ENCODE results near the gene IGSF23. TPM values are rescaled to one million over a fixed set of nuclear protein-coding genes. Genes with fewer than 3 reads are reported as not detected.
"Not testable (repeated sequence)": the region's sequence is repeated elsewhere in the genome, so short reads cannot be mapped to it uniquely, and the experiment has no call there.

The IGSF23 gene
- total RNA-seq, 1 experiment from 2014 or later, result not detected

DNA sequence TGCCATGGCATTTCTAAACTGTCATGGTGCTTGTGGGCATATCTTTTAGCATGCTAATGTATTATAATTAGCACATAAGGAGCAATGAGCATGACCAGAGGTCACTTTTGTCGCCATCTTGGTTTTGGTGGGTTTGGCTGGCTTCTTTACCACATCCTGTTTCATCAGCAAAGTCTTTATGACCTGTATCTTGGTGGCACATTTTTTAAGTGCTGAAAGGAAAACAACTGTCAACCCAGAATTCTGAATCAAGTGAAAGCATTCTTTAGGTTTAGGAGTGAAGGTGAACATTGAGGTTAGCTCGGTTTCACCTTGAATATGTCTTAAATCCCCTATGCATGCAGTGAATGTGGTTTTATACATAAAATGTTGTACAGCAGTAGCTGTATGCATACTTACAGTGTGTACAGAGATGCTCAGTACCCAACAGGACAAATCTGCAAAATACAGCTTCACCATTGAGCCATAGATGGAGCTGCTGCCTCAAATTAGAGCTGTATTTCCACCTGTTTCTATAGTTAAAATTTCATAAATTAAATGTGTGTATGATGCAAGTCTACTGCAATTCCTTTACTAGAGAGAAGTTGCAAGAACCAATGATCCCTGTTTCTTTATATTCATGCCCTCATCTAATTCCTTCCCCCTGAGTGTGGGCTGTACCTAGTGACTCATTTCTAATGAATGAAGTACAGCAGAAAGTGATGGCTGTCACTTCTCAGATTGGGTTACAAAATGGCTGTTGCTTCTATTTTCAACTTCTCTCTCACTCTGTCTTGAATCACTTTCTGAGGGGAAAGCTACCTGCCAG, 25.2 kb upstream of the IGSF23 start:
- peak; percentile 78 for DNase-seq (ENCODE audit: low read depth)

DNA sequence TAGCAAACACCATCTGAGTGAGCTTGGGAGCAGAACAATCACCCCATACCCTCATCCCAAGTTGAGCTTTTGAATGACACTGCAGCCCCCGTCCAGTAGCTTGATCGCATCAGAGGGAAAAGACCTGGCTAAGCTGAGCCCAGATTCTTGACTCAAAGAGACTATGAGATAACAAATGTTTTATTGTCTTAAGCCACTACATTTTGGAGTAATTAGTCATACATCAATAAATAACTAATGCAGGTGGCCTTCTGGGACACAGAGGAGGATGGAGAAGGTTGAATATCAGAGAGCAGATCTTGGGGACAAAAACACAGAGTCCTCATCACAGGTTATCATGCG, 24.6 kb upstream of the IGSF23 start:
- DNase-seq (ENCODE audit: low read depth), result no peak

DNA sequence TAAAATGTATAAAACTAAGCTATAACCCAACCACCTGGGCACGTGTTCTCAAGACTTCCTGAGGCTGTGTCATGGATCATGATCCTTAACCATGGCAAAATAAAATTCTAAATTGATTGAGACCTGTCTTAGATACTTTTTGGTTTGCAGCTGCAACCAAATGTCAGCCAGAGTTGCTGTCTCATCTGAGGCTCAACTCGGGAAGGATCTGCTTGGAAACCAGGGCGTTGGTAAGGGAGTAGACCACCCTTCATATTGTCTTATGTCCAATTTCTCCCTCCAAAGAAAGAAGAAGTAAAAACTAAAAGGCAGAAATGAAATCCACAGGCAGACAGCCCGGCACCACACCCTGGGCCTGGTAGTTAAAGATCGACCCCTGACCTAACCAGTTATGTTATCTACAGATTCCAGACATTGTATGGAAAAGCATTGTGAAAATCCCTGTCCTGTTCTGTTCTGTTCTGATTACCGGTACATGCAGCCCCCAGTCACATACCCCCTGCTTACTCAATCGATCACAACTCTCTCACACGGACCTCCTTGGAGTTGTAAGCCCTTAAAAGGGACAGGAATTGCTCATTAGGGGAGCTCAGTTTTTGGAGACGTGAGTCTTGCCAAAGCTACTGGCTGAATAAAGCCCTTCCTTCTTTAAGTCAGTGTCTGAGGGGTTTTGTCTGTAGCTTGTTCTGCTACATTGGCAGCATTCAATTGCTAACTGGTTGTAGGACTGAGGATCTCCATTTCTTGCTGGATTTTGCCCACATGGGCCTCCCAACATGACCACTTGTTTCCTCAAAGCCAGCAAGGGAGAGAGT, 22.9 kb upstream of the IGSF23 start:
- DNase-seq (ENCODE audit: low read depth), result no peak

DNA sequence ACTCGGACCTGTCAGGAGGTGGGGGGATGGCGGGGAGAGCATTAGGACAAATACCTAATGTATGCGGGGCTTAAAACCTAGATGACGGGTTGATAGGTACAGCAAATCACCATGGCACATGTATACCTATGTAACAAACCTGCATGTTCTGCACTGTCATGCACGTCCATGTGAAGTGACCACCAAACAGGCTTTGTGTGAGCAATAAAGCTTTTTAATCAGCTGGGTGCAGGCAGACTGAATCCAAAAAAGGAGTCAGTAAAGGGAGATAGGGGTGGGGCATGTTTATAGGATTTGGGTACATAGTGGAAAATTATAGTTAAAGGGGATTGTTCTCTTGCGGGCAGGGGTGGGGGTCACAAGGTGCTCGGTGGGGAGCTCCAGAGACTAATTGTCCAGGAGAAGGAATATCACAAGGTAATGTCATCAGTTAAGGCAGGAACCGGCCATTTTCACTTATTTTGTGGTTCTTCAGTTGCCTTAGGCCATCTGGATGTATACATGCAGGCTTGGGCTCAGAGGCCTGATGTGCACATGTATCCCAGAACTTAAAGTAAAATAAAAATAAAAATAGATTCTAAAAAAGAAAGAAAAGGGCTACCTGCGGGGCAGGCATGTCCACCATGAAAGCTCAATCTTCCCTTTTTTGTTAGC, 21.9 kb upstream of the IGSF23 start:
- not testable (repeated sequence) for DNase-seq (ENCODE audit: low read depth)

DNA sequence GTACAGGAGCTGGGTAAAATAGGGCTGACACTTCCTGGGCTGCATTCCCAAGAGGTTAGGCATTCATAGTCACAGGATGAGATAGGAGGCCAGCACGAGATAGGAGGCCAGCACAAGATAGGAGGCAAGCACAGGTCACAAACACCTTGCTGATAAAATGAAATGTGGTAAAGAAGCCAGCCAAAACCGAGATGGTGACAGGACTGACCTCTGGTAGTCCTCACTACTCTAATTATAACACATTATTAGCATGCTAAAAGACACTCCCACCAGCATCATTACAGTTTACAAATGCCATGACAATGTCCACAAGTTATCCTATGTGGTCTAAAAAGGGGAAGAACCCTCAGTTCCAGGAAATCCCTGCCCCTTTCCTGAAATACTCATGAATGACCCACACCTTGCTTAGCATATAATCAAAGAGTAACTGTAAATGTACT, 20.9 kb upstream of the IGSF23 start:
- DNase-seq (ENCODE audit: low read depth), result no peak

DNA sequence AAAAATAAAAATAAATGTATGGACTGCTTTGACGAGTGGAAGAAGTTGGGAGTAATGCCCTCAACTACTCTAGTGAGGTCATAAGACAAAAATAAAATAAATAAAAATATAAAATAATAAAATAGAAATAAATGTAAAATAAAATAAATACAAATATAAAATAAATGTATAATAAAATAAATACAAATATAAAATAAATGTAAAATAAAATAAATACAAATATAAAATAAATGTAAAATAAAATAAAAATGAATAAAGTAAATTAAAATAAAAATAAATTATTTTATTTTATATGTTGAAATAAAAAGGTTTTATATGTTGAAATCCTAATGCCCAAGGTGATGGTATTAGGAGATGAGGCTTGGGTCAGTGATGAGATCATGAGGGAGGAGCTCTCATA, 20.1 kb upstream of the IGSF23 start:
- no peak for DNase-seq (ENCODE audit: low read depth)

DNA sequence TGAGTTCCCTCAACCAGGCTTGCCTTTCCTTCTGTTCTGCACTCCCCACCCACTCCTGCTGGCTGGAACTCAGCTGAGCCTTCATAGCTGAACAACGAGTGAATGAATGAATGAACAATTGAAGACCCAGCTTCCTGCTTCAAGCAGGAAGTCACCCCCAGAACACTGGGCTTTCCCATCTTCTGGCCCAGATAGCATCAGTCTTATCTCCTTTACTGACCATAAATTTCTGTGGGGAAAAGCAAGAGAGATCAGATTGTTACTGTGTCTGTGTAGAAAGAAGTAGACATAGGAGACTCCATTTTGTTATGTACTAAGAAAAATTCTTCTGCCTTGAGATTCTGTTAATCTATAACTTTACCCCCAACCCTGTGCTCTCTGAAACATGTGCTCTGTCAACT, 19.5 kb upstream of the IGSF23 start:
- DNase-seq (ENCODE audit: low read depth), result not testable (repeated sequence)

DNA sequence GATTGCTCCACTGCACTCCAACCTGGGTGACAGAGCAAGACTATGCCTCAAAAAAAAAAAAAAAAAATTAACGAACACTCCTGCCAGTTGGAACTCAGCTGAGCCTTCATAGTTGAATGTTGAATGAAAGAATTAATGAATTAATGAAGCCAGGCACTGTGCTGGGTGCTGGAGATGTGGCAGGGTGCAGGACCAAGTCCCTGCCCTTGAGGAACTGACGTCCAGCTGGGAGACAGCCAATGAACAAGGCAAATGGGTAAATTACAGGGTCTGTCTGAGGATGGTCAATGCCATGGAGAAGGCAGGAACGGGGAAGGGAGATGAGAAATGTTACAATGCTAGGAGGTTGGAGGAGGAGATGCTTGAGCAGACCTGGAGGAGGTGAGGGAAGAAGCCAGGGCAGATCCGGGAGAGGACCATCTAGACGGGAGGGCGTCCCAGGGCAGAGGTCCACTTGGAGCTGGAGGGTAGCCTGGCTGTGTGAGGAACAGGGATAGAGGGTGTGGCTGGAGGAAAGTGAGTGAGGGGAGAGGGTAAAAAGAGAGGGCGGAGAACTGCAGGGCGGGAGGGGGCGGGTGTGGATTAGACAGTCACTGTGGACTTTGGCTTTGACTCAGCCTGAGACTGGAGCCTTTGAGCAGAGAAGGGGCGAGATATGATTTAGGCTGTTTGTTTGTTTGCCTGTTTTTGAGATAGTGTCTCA, 16.8 kb upstream of the IGSF23 start:
- DNase-seq (ENCODE audit: low read depth), result no peak

DNA sequence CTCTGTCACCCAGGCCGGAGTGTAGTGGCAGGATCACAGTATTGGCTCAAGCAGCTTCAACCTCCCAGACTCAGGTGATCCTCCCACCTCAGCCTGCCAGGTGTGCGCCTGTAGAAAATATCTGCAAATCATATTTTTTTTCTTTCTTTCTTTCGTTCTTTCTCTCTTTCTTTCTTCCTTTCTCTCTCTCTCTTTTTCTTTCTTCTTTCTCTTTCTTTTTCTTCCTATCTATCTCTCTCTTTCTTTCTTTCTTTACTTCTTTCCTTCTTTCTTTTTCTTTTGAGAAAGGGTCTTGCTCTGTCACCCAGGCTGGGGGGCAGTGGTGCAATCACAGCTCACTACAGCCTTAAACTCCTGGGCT, 16.3 kb upstream of the IGSF23 start:
- no peak for DNase-seq (ENCODE audit: low read depth)

DNA sequence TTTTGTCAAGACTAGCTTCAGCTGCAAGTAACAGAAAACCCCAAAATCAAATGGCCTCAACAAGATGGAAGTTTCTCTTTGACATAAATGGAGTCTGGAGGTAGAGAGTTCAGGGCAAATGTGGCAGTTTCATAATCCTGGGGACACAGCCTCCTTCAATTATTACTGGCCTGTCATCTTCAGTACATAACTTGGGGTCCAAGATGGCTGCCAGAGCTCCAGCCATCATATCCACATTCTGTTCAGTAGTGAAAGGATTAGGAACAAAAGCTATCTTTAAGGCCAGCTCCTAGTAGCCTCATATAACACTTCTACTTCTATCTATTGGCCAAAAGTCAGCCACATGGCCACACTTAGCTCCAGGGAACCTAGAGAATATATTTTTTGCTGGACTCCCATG, 15.0 kb upstream of the IGSF23 start:
- DNase-seq (ENCODE audit: low read depth), result no peak

DNA sequence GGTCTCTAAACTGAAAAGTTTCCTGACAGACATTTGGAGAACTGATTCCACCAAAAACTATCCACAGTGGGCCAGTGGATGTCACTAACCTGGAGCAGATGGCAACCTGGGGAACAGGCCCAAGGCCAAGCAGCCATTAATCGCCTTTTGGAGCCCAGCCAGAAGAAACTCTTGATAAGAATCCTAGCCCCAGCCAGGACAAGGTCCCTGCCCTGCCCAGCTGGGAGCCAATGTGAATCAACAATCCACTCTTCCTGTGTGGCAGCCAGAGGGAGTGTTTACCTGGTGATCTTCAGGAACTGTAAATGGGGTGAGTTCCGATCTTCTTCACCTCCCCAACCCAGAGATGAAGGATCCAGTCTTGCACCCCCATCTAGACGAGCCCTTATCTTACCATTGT, 14.5 kb upstream of the IGSF23 start:
- no peak for DNase-seq (ENCODE audit: low read depth)

DNA sequence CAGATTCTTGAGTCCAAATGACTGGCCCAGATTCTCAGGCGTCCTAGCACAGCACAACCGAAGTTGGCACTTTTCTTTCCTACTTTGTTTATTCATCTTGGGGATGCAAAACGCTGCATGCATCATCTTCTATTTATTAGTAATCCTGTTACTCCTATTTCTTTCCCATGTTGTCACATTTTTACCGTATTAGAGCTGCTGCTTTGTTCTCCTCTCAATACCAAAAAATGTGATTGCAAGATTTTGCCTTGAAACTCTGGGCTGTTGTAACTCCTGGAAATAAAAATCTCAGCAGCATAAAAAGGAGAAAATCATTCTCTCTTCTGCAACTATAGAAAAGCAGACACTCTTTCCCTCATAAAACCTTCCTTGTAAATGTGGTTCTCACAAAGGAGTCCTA, 12.9 kb upstream of the IGSF23 start:
- no peak for DNase-seq (ENCODE audit: low read depth)

DNA sequence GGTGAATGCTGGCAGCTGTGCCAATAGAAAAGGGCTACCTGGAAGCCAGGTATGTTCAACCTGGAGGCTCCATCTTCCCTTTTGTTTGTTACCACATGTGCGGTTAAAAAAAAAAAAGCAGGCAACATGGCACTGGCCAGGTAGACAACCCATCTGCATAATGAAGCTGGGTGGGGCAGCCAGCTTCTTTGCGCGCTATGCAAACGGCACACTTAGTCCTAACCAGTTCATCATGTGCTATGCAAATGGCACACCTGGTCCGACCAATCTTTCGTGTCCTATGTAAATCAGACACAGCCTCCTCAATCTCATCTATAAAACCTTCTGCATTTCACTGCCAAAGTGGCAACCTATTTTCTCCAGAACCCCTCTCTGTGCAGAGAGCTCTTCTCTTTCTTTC, 11.3 kb upstream of the IGSF23 start:
- no peak for DNase-seq (ENCODE audit: low read depth)

DNA sequence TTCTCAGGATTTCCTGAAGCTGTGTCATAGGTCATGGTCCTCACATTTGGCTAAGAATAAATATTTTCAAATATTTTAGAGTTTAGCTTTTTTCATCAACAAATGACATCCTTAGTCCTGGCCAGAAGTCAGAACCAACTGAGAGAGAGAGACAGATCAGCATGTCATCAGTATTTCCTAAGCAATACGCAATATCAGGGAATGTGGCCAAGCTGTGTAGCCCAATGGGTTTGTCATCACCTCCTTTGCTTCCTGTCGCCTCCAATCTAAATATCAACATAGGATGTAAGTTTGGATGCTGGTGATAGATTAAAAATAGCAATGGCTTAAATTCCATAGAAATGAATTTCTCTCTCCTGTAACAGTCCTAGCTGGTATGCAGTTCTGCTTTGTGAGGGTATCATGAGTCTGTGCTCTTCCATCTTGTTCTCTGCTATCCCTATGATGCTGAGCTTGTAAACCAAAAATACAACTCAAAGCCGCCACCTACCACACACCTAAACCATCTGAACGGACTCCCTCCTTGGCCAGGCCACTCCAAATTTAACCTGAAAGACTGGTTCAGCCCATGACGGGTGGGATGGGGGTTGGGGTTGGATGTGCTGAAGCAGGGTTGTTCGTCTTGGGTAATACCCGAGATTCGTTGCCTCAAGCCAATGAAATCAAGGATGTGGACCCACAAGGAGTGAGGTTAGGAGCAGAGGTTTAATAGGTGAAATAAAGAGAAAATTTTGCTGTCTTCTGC, 10.0 kb upstream of the IGSF23 start:
- DNase-seq (ENCODE audit: low read depth), result peak; percentile 54

DNA sequence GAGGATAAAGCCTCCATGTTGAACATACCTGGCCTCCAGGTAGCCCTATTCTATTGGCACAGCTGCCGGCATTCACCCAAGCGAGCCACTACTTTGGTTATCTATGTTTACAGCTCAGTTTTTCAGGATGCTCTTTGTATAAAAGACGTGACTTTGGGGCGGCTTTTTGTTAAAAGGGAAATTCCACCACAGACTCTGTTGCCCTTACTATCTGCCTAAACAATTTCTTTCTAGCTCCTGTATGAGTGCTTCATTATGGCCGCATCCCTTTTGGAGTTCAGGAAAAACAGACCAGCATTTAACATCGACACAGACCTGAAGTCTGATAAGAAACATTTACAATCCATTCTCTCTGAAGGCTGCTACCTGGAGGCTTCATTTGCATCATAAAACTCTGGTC, 9.1 kb upstream of the IGSF23 start:
- DNase-seq (ENCODE audit: low read depth), result no peak

DNA sequence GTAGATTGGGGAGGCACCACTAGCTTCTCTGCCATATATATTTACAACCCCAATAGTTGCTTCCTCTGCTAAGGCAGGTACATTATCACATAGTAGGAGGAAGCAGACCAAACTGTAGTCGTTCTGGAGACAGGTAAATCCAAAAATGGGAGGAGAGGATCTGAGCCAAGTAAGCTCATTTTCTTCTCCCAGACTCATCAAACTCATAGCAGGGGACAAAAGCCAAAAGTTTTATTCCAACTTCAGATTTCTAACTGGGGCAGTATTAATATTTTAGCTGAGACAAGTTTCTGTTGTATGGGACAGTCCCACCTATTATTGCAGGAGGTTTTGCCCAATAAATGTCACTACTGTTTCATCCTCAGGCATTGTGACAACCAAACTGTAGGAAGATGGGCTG, 7.8 kb upstream of the IGSF23 start:
- DNase-seq (ENCODE audit: low read depth), result no peak

DNA sequence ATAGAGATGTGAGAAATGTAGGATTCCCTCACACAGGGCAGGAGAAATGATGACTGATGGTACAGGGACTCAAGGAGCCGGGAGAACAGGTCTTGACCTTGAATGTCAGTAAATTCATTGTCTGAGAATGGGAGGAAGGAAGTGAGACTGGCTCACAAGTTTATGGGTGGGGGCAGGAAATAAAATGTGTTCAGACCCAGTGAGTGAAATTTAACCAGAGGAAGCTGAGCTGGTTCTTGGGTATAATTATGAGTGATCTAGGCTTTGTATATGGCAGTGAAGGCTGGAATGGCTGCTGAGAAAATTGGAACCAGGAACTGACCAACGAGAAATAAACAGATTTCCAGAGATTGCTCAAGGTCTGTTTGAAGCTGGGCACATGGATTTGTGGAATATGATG, 6.3 kb upstream of the IGSF23 start:
- peak; percentile 25 for DNase-seq (ENCODE audit: low read depth)

DNA sequence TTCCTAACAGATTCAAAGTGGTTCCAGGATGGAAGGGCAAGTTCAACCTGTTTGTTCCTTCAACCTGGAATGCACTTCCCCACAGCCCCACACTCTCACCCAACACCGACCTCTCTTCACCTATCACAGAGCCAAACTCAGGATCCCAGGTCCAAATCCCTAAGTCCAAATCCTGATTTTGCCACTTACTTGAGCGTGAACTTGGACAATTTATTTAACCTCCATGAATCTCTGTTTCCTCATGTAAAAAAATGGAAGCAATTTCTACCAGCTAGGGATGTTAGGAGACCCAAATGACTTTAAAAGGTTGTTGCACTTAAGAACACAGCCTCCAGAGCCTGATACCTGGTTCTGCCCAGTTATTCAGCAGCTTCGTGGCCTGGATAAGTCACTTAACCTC, 5.4 kb upstream of the IGSF23 start:
- DNase-seq (ENCODE audit: low read depth), result no peak

DNA sequence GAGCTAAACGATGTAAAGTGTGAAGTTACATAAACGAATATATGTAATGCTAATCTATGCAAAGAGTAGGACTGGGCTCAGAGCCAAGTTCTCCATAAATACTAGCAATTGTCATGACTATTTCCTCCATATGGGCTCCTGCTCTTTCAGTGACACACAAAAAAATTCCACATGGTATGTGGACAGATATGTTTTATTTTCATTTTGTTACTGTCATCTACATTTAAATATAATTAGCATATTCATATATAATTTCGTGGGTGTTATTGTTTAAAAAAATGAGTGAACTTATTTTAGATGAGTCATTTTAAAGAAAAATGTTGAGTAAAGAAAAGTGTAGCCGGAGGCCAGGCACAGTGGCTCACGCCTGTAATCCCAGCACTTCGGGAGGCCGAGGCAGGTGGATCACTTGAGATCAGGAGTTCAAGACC, 5.0 kb upstream of the IGSF23 start:
- DNase-seq (ENCODE audit: low read depth), result peak; percentile 19

DNA sequence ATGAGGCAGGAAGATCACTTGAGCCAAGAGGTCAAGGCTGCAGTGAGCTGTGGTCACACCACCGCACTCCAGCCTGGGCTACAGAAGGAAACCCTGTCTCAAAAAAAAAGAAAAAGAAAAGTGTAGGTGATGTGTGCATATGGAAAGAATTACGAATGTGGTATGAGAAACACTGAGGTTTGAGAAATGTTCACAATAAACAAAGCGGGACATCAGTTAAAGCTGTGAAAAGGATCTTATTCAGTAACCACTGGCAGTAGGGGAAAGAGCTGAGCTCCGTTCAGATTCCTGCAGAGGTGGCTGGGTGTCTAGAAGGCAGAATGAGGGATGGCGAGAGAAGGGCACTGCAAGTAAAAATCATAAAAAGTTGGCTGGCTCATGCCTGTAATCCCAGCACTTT, 4.1 kb upstream of the IGSF23 start:
- DNase-seq (ENCODE audit: low read depth), result no peak

DNA sequence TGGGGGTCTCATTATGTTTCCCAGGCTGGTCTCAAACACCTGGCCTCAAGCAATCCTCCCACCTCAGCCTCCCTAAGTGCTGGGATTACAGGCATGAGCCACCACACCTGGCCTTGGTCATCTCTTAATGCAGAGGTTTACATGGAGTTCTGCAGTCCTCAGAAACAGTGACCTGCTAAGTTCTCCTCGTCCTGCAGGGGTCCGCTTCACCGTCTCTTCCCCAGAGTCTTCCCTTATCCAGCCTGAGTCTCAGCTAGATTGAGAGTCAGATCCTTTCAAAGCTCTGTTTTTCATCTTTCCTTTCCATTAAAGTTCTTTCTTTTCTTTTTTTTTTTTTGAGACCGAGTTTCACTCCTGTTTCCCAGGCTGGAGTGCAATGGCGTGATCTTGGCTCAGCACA, 2.9 kb upstream of the IGSF23 start:
- not testable (repeated sequence) for DNase-seq (ENCODE audit: low read depth)
